Neural cell (in vitro differentiated cells): ENCODE data around the gene KLHDC4.

Experiments used
- EP300 ChIP-seq: fragments of 450-650 bp; conservative IDR thresholded peaks from 2 replicates; pipeline ENCODE4 v1.6.1; 2014; ENCODE audit warnings: antibody characterized with exemption, mild to moderate bottlenecking, moderate library complexity; ENCODE audit not compliant: poor library complexity, severe bottlenecking
- EZH2 ChIP-seq: fragments of 200-600, 300-800 bp; shearing (Covaris generic), sonication (generic); IDR thresholded peaks from 2 replicates; pipeline ENCODE4 v1.6.1; 2014; ENCODE audit warnings: antibody characterized with exemption, low read length, borderline replicate concordance, mild to moderate bottlenecking; ENCODE audit not compliant: insufficient read depth, poor library complexity, severe bottlenecking
- POLR2AphosphoS5 ChIP-seq: IDR thresholded peaks from 2 replicates; pipeline ENCODE4 v1.6.1; 2012
- RAD21 ChIP-seq: fragments of 450-650 bp; conservative IDR thresholded peaks from 2 replicates; pipeline ENCODE4 v1.6.1; 2014; ENCODE audit warnings: antibody characterized with exemption, mild to moderate bottlenecking, moderate library complexity
- TAF1 ChIP-seq: IDR thresholded peaks from 2 replicates; pipeline ENCODE4 v1.6.1; 2012; ENCODE audit warnings: low read depth
- TF ChIP-seq, protein P1 (sequence below): fragments of 450-650 bp; IDR thresholded peaks from 2 replicates; pipeline ENCODE4 v1.5.1; 2014; ENCODE audit warnings: antibody characterized with exemption, mild to moderate bottlenecking, moderate library complexity; ENCODE audit not compliant: poor library complexity, severe bottlenecking

DNA sequence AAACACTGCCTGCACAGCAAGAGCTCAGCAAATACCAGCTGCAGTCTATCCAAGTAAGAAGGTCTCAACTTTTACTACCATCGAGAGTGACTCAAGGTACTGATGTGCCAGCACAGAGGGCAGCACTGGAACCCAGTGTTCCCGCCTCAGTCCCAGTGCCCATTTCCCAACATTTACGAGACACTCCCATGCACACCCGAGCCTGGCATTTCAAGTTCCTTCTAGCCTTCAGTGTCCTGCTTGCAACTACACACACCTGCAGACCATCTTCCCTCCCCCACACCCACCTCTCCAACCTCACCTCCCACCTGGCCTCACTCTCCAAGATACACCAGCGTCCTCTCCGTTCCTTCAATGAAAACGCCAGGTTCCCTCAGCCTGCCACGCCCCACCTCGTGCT is 3.2 kb downstream of the KLHDC4 start:
- TF ChIP-seq POLR2AphosphoS5 (no peak), TAF1 (no peak), EZH2 (no peak), RAD21 (no peak), EP300 (no peak)
- TF ChIP-seq, protein P1, sequence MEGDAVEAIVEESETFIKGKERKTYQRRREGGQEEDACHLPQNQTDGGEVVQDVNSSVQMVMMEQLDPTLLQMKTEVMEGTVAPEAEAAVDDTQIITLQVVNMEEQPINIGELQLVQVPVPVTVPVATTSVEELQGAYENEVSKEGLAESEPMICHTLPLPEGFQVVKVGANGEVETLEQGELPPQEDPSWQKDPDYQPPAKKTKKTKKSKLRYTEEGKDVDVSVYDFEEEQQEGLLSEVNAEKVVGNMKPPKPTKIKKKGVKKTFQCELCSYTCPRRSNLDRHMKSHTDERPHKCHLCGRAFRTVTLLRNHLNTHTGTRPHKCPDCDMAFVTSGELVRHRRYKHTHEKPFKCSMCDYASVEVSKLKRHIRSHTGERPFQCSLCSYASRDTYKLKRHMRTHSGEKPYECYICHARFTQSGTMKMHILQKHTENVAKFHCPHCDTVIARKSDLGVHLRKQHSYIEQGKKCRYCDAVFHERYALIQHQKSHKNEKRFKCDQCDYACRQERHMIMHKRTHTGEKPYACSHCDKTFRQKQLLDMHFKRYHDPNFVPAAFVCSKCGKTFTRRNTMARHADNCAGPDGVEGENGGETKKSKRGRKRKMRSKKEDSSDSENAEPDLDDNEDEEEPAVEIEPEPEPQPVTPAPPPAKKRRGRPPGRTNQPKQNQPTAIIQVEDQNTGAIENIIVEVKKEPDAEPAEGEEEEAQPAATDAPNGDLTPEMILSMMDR = no peak
